B cell (primary cell): ENCODE results near the gene RNF2. TPM values are rescaled to one million over a fixed set of nuclear protein-coding genes. Genes with fewer than 3 reads are reported as not detected.

ENCODE experiments used
- ATAC-seq: fragments of 200-7000 bp; cut with Tn5 transposase; one replicate; pipeline ENCODE4 v1.10.0; 2021; ENCODE audit warnings: low read depth, mild to moderate bottlenecking, moderate number of reproducible peaks, moderate library complexity
- CTCF ChIA-PET: fragments of 350-600 bp; sonication (Branson Sonifier 250); formaldehyde crosslinking; loops from one replicate; lab custom pipeline; 2021; ENCODE audit warnings: antibody characterized with exemption, inconsistent platforms; lab: Charles Lee
- POLR2A ChIA-PET: fragments of 350-600 bp; sonication (Branson Sonifier 250); formaldehyde crosslinking; loops from one replicate; lab custom pipeline; 2021; ENCODE audit warnings: antibody characterized with exemption; lab: Charles Lee
- DNase-seq: peaks from one replicate; pipeline ENCODE4 v3.0.0; 2013
- H2AFZ ChIP-seq: 2 replicates; pipeline ENCODE4 v1.6.1; 2012; ENCODE audit warnings: mild to moderate bottlenecking, low read depth, low read length; ENCODE audit not compliant: insufficient read depth, poor library complexity, severe bottlenecking
- H3K27ac ChIP-seq, 2 donors: 1 replicate in 1 of 2; 2 replicates in 1 of 2; pipeline ENCODE4 v1.5.1; 2012 to 2013; ENCODE audit warnings: low read length in 2 of 2, mild to moderate bottlenecking in 2 of 2, moderate library complexity in 1 of 2
- H3K27me3 ChIP-seq, 4 experiments: fragments of 200-600 bp in 1 of 4; sonication (generic) in 1 of 4; replicated peaks in 1 of 4; 1 replicate in 2 of 4; 2 replicates in 2 of 4; pipeline versions ENCODE4 v1.6.1 to v1.7.0; 2013 to 2016; ENCODE audit warnings: low read length in 3 of 4, mild to moderate bottlenecking in 2 of 4, mixed read lengths in 1 of 4, moderate library complexity in 1 of 4; ENCODE audit not compliant: insufficient read depth in 4 of 4, control insufficient read depth in 3 of 4; ENCODE audit errors: control extremely low read depth in 1 of 4
- H3K36me3 ChIP-seq, 2 experiments: replicated peaks in 1 of 2; 1 replicate in 1 of 2; 2 replicates in 1 of 2; pipeline versions ENCODE4 v1.6.1 to v1.7.1; 2013; ENCODE audit warnings: low read length in 1 of 2; ENCODE audit not compliant: insufficient read depth in 2 of 2, control insufficient read depth in 1 of 2; ENCODE audit errors: control extremely low read depth in 1 of 2, extremely low read depth in 1 of 2
- H3K4me1 ChIP-seq, 2 donors: fragments of 200-600 bp in 1 of 2; sonication (generic) in 1 of 2; 1 replicate in 1 of 2; 2 replicates in 1 of 2; pipeline versions ENCODE4 v1.5.1 to v1.6.1; 2013 to 2017; ENCODE audit warnings: low read length in 2 of 2; ENCODE audit not compliant: control insufficient read depth in 2 of 2, insufficient read depth in 2 of 2
- H3K4me2 ChIP-seq: replicated peaks from 2 replicates; pipeline ENCODE3; 2012; ENCODE audit warnings: mild to moderate bottlenecking, low read depth, low read length; ENCODE audit not compliant: poor library complexity, severe bottlenecking
- H3K4me3 ChIP-seq, 5 experiments: fragments of 200-600 bp in 1 of 5; sonication (generic) in 1 of 5; 1 replicate in 3 of 5; 2 replicates in 2 of 5; pipeline versions ENCODE4 v1.5.1 to v1.7.0; 2011 to 2016; ENCODE audit warnings: low read length in 4 of 5, mild to moderate bottlenecking in 4 of 5, low read depth in 2 of 5, control low read depth in 1 of 5, moderate library complexity in 1 of 5; ENCODE audit not compliant: insufficient read depth in 1 of 5; ENCODE audit errors: control extremely low read depth in 1 of 5, extremely low read depth in 1 of 5
- H3K79me2 ChIP-seq: fragments of 200-600 bp; sonication (generic); one replicate; pipeline ENCODE4 v1.6.0; 2016; ENCODE audit warnings: low read length; ENCODE audit not compliant: control insufficient read depth, insufficient read depth
- H3K9ac ChIP-seq: fragments of 200-600 bp; sonication (generic); 2 replicates; pipeline ENCODE4 v1.6.1; 2017; ENCODE audit warnings: mild to moderate bottlenecking, low read length, moderate library complexity
- H3K9me3 ChIP-seq, 3 donors: one replicate each; pipeline versions ENCODE4 v1.6.1 to v1.7.1; 2013; ENCODE audit warnings: low read length in 2 of 3; ENCODE audit not compliant: control insufficient read depth in 2 of 3, insufficient read depth in 1 of 3; ENCODE audit errors: control extremely low read depth in 1 of 3
- H4K20me1 ChIP-seq: 2 replicates; pipeline ENCODE4 v1.6.0; 2012; ENCODE audit warnings: mild to moderate bottlenecking, low read length; ENCODE audit not compliant: insufficient read depth, control insufficient read depth, poor library complexity, severe bottlenecking
- H3K27ac Mint-ChIP-seq: one replicate; pipeline ENCODE4 v1.8.0; 2021; ENCODE audit warnings: mixed read lengths
- H3K27me3 Mint-ChIP-seq: one replicate; pipeline ENCODE4 v1.8.0; 2021; ENCODE audit warnings: mixed read lengths
- H3K4me1 Mint-ChIP-seq: one replicate; pipeline ENCODE4 v1.8.0; 2021; ENCODE audit warnings: mixed read lengths
- H3K4me3 Mint-ChIP-seq: one replicate; pipeline ENCODE4 v1.8.0; 2021; ENCODE audit warnings: mixed read lengths
- H3K9me3 Mint-ChIP-seq: one replicate; pipeline ENCODE4 v1.8.0; 2022; ENCODE audit warnings: mixed read lengths; ENCODE audit not compliant: insufficient read depth
- EZH2 ChIP-seq: IDR thresholded peaks from 2 replicates; pipeline ENCODE4 v1.6.1; 2012; ENCODE audit warnings: borderline replicate concordance, low read depth, mild to moderate bottlenecking, moderate library complexity, low read length; ENCODE audit not compliant: insufficient read depth, poor library complexity, severe bottlenecking
- WGBS: methylation state at CpG from one replicate; pipeline ENCODE4 v1.1.5; 2013; ENCODE audit warnings: missing lambda C conversion rate; ENCODE audit not compliant: insufficient coverage; 5-methylcytosine and 5-hydroxymethylcytosine counted together
- intact Hi-C: fragments of 100-400 bp; cut with micrococcal nuclease; formaldehyde crosslinking; loops from one replicate; pipeline ENCODE4 v1.10.0; 2022
- polyA plus RNA-seq: library from polyadenylated mRNA; depleted of rRNA; stranded (reverse); fragments of >200 nt; gene quantifications from 2 replicates; pipeline ENCODE4 v1.2.3, GENCODE V29; 2012
- total RNA-seq, 2 donors: library from RNA; stranded (reverse); fragments of 120-200 nt in 1 of 2; gene quantifications; 1 replicate in 1 of 2; 2 replicates in 1 of 2; pipeline versions ENCODE4 v1.2.3 to v1.2.4, GENCODE V29; 2013 to 2022
- TF ChIP-seq, protein P1 (sequence below): fragments of 200-600 bp; IDR thresholded peaks from one replicate; pipeline ENCODE4 v1.8.0; 2022; ENCODE audit warnings: antibody characterized with exemption, mild to moderate bottlenecking

Gene RNF2
- total and polyA plus RNA-seq, 2 donors (not counting 1 experiment from before 2014, with no cell fraction given) = 13.9 to 29.5 TPM

- POLR2A ChIA-PET = no interaction called here
- Mint-ChIP-seq H3K9me3 (no peaks in the 10 kb centered on the region), H3K27ac (no peak overlapping the region), H3K4me1 (peaks cover 4% of the 10 kb centered on the region), H3K4me3 (no peak overlapping the region), H3K27me3 (no peaks in the 10 kb centered on the region)
- Histone ChIP-seq H3K4me3 (no peak overlapping the region), H3K9me3 (no peaks in the 10 kb centered on the region), H3K9ac (no peak overlapping the region), H3K36me3 (no peaks in the 10 kb centered on the region), H3K4me1 (no peaks in the 10 kb centered on the region), H4K20me1 (no peaks in the 10 kb centered on the region), H3K27ac (no peak overlapping the region), H3K4me2 (no peak overlapping the region), H3K27me3 (no peaks in the 10 kb centered on the region), H2AFZ (no peak overlapping the region), H3K79me2 (no peaks in the 10 kb centered on the region)
- no peak for ATAC-seq
- WGBS = 58% methylated on average over 2 of the region's 3 CpGs
- intact Hi-C loops = no loop called here
- CTCF ChIA-PET = interaction anchor here (0.7 kb wide), 1 partner anchor 153 kb away, joined by 3 read pairs; no protein-coding TSS in a partner anchor
- TF ChIP-seq, protein P1, sequence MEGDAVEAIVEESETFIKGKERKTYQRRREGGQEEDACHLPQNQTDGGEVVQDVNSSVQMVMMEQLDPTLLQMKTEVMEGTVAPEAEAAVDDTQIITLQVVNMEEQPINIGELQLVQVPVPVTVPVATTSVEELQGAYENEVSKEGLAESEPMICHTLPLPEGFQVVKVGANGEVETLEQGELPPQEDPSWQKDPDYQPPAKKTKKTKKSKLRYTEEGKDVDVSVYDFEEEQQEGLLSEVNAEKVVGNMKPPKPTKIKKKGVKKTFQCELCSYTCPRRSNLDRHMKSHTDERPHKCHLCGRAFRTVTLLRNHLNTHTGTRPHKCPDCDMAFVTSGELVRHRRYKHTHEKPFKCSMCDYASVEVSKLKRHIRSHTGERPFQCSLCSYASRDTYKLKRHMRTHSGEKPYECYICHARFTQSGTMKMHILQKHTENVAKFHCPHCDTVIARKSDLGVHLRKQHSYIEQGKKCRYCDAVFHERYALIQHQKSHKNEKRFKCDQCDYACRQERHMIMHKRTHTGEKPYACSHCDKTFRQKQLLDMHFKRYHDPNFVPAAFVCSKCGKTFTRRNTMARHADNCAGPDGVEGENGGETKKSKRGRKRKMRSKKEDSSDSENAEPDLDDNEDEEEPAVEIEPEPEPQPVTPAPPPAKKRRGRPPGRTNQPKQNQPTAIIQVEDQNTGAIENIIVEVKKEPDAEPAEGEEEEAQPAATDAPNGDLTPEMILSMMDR = no peak
- TF ChIP-seq EZH2 = no peak
- DNase-seq = no peak
These were observed 27.4 kb upstream of the RNF2 start for GRCh38 chr1:185017966-185018365.

DNA sequence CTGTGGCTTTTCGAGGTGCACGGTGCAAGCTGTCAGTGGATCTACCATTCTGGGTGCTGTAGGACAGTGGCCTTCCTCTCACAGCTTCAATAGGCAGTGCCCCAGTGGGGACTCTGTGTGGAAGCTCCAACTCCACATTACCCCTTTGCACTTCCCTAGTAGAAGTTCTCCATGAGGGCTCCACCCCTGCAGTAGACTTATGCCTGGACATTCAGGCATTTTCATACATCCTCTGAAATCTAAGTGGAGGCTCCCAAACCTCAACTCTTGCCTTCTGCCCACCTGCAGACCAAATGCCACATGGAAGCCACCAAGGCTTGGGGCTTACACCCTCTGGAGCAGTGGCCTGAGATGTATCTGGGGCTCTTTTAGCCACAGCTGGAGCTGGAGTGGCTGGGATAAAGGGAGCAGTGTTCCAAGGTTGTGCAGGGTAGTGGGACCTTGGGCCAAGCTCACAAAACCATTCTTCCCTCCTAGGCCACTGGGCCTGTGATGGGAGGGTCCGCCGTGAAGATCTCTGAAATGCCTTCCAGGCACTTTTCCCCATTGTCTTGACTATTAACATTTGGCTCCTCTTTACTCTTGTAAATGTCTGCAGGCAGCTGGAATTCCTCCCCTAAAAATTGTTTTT is 18.0 kb upstream of the RNF2 start:
- POLR2A ChIA-PET = no interaction called here
- Histone ChIP-seq H3K27ac (no peak overlapping the region), H3K4me3 (no peak overlapping the region), H4K20me1 (no peaks in the 10 kb centered on the region), H3K27me3 (peaks cover 0 to 7% (median 4%) of the 10 kb centered on the region in 4 experiments), H3K9me3 (peaks cover 4 to 19% (median 16%) of the 10 kb centered on the region in 3 donors), H2AFZ (no peak overlapping the region), H3K9ac (no peak overlapping the region), H3K36me3 (no peaks in the 10 kb centered on the region), H3K4me2 (no peak overlapping the region), H3K79me2 (no peaks in the 10 kb centered on the region), H3K4me1 (no peaks in the 10 kb centered on the region)
- peaks cover 7% of the 10 kb centered on the region for H3K9me3 Mint-ChIP-seq
- no peak overlapping the region for H3K4me3 Mint-ChIP-seq
- ATAC-seq (no peak), DNase-seq (no peak)
- peaks cover 20% of the 10 kb centered on the region for H3K27me3 Mint-ChIP-seq
- no peak overlapping the region for H3K27ac Mint-ChIP-seq
- no peaks in the 10 kb centered on the region for H3K4me1 Mint-ChIP-seq
- CTCF ChIA-PET = no interaction called here
- WGBS = 100% methylated on average over 2 of the region's 4 CpGs
- intact Hi-C loops = no loop called here
- TF ChIP-seq, protein P1 = no peak
- no peak for TF ChIP-seq EZH2
